Mucosa of rectum (tissue), 2 donors: ENCODE results near the gene MAGOHB.
"Not testable (repeated sequence)": the region's sequence is repeated elsewhere in the genome, so short reads cannot be mapped to it uniquely, and the experiment has no call there.

ENCODE experiments used
- H3K27ac ChIP-seq, 2 donors: one replicate each; pipeline ENCODE4 v1.7.0; 2013; ENCODE audit warnings: inconsistent platforms in 2 of 2, low read depth in 2 of 2, low read length in 2 of 2
- H3K27me3 ChIP-seq, 2 donors: one replicate each; pipeline ENCODE4 v1.7.0; 2013; ENCODE audit warnings: low read length in 2 of 2; ENCODE audit not compliant: control insufficient read depth in 2 of 2, insufficient read depth in 2 of 2
- H3K36me3 ChIP-seq, 2 donors: one replicate each; pipeline ENCODE4 v1.7.0; 2013; ENCODE audit warnings: low read length in 2 of 2; ENCODE audit not compliant: control insufficient read depth in 2 of 2, insufficient read depth in 2 of 2
- H3K4me1 ChIP-seq, 2 donors: one replicate each; pipeline ENCODE4 v1.7.0; 2013; ENCODE audit warnings: low read length in 2 of 2, mild to moderate bottlenecking in 1 of 2; ENCODE audit not compliant: control insufficient read depth in 2 of 2, insufficient read depth in 2 of 2
- H3K4me3 ChIP-seq, 2 donors: one replicate each; pipeline ENCODE4 v1.7.0; 2013; ENCODE audit warnings: low read length in 2 of 2
- H3K9ac ChIP-seq, 2 donors: one replicate each; pipeline ENCODE4 v1.7.0; 2013; ENCODE audit warnings: low read length in 2 of 2, low read depth in 1 of 2, mild to moderate bottlenecking in 1 of 2
- H3K9me3 ChIP-seq, 2 donors: one replicate each; pipeline ENCODE4 v1.7.0; 2013; ENCODE audit warnings: low read length in 2 of 2; ENCODE audit not compliant: control insufficient read depth in 2 of 2
- donor health status: healthy.
- donor health status: Normal muscosa, but diverticular disease.

The MAGOHB gene

GRCh38 chr12:10615532-10615931 is 2.1 kb upstream of the MAGOHB start:
- peaks cover 8 to 15% of the 10 kb centered on the region in 2 donors for H3K36me3 ChIP-seq
- no peaks in the 10 kb centered on the region for H3K27me3 ChIP-seq
- no peak overlapping the region for H3K4me3 ChIP-seq
- H3K27ac ChIP-seq = no peak overlapping the region
- no peaks in the 10 kb centered on the region for H3K9me3 ChIP-seq
- H3K9ac ChIP-seq = no peak overlapping the region
- peaks cover 10 to 12% of the 10 kb centered on the region in 2 donors for H3K4me1 ChIP-seq

DNA sequence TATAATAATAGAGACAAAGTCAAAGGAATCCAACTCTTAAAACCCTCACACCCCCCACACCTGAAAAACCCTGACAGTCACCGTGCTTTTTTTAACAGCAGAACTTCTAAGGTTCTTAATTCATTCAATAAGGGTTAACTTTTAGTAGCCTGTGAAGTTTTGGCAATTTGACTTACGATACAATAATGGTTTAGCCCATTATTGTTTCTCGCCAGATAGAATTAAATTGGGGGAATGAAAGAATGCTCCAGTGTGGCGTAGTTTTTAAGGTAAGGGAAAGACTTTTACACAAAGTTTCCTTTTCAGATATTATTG is 604 bp upstream of the MAGOHB start:
- peaks cover under 1 to 9% of the 10 kb centered on the region in 2 donors for H3K36me3 ChIP-seq
- no peaks in the 10 kb centered on the region for H3K27me3 ChIP-seq
- peaks cover 10 to 12% of the 10 kb centered on the region in 2 donors for H3K4me1 ChIP-seq
- H3K4me3 ChIP-seq = peak overlapping the region; percentile 83 to 86
- H3K27ac ChIP-seq = peak overlapping the region; percentile 78 to 82
- H3K9me3 ChIP-seq = no peaks in the 10 kb centered on the region
- H3K9ac ChIP-seq = peak overlapping the region; percentile 87 to 95

DNA sequence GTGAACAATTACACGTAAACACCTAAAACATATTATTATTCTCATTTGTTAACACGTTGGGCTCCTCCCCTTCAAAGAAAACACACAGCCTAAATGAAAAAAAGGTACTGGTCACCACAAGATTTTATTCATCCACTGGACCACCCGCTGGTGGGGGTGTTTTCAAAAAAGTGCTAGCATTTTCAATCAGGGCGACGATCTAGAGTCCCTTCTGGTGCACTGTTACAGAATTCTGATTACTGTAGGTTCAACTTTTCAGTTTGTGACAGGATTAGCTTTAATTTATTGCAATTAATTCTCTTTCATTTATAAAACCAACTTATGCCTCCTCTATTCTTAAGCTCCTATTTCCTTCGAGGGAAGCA is 443 bp downstream of the MAGOHB start:
- Histone ChIP-seq H3K27me3 (no peaks in the 10 kb centered on the region), H3K9ac (peak overlapping the region; percentile 87 to 95), H3K36me3 (peaks cover 6 to 8% of the 10 kb centered on the region in 2 donors), H3K4me1 (peaks cover 10 to 12% of the 10 kb centered on the region in 2 donors), H3K27ac (peak overlapping the region; percentile 78 to 82), H3K4me3 (peak overlapping the region; percentile 83 to 86), H3K9me3 (no peaks in the 10 kb centered on the region)

DNA sequence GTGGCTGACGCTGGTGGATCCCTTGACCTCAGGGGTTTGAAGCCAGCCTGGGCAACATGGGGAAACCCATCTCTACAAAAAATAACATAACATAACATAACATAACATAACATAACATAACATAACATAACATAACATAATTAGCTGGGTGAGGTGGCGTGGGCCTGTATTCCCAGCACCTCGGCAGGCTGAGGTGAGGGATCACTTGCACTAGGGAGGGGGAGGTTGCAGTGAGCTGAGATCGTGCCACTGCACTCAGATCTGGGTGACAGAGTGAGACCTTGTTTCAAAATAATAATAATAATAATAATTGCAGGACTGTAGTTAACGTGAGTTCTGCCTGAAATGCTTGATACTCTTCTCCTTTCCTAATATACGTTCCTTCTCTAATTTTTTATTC is 1.3 kb downstream of the MAGOHB start:
- H3K36me3 ChIP-seq = peaks cover 11 to 14% of the 10 kb centered on the region in 2 donors
- H3K4me3 ChIP-seq = peak overlapping the region; percentile 83 to 86
- peak overlapping the region in 1 of 2 donors; percentile 95 for H3K9ac ChIP-seq
- H3K9me3 ChIP-seq = no peaks in the 10 kb centered on the region
- H3K27ac ChIP-seq = no peak overlapping the region
- H3K27me3 ChIP-seq = no peaks in the 10 kb centered on the region
- peaks cover 10 to 12% of the 10 kb centered on the region in 2 donors for H3K4me1 ChIP-seq

DNA sequence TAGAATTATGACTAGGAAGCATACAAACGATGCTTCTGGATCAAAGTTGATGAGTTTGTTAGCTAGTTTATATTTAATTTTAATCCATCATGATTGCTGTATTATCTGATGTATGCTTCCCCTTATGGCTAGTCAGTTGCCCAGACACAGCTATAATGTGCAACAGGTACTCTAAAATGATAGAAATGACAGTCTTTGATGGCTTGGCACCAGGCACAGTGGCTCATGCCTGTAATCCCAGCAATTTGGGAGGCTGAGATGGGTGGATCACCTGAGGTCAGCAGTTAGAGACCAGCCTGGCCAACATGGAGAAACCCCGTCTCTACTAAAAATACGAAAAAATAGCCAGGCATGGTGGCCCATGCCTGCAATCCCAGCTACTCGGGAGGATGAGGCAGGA is 2.2 kb downstream of the MAGOHB start:
- Histone ChIP-seq H3K4me1 (peaks cover 10 to 12% of the 10 kb centered on the region in 2 donors), H3K36me3 (peaks cover 16 to 18% of the 10 kb centered on the region in 2 donors)
- not testable (repeated sequence) for H3K9me3 ChIP-seq, H3K27ac ChIP-seq, H3K9ac ChIP-seq, H3K27me3 ChIP-seq, H3K4me3 ChIP-seq

DNA sequence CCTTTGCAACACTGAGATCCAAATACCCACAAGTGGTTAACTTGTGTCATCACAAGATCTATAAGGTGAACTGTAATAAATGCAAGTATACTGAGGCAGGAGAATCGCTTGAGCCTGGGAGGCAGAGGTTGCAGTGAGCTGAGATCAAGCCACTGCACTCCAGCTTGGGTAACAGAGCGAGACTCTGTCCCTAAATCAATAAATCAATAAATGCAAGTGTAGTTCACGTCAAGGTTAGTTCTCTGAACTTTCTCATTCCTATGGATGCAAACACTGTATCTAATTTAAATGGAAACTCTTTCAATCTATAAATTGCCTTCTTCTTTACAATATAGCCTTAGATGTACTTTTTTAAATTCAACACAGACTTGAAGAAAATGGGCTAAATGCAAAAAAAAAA is 3.2 kb downstream of the MAGOHB start:
- H3K4me3 ChIP-seq = no peak overlapping the region
- H3K36me3 ChIP-seq = peaks cover 18 to 21% of the 10 kb centered on the region in 2 donors
- H3K4me1 ChIP-seq = peaks cover 10 to 12% of the 10 kb centered on the region in 2 donors
- H3K27ac ChIP-seq = no peak overlapping the region
- no peak overlapping the region for H3K9ac ChIP-seq
- H3K27me3 ChIP-seq = no peaks in the 10 kb centered on the region
- no peaks in the 10 kb centered on the region for H3K9me3 ChIP-seq

GRCh38 chr12:10607885-10608458 is 5.4 kb downstream of the MAGOHB start:
- Histone ChIP-seq H3K27me3 (no peaks in the 10 kb centered on the region), H3K9me3 (no peaks in the 10 kb centered on the region), H3K27ac (no peak overlapping the region), H3K9ac (no peak overlapping the region), H3K36me3 (peaks cover 21% of the 10 kb centered on the region in 2 donors), H3K4me3 (no peak overlapping the region), H3K4me1 (peaks cover 10 to 12% of the 10 kb centered on the region in 2 donors)

GRCh38 chr12:10601860-10602259 is 11.5 kb downstream of the MAGOHB start:
- Histone ChIP-seq H3K9ac (no peak overlapping the region), H3K4me3 (no peak overlapping the region), H3K9me3 (no peaks in the 10 kb centered on the region), H3K27me3 (no peaks in the 10 kb centered on the region), H3K27ac (no peak overlapping the region), H3K4me1 (no peaks in the 10 kb centered on the region), H3K36me3 (peaks cover 5 to 7% of the 10 kb centered on the region in 2 donors)

GRCh38 chr12:10600988-10601387 is 12.4 kb downstream of the MAGOHB start:
- Histone ChIP-seq H3K4me1 (no peaks in the 10 kb centered on the region), H3K9me3 (no peaks in the 10 kb centered on the region), H3K27me3 (no peaks in the 10 kb centered on the region), H3K36me3 (peaks cover 3 to 5% of the 10 kb centered on the region in 2 donors), H3K27ac (no peak overlapping the region), H3K9ac (no peak overlapping the region), H3K4me3 (no peak overlapping the region)

DNA sequence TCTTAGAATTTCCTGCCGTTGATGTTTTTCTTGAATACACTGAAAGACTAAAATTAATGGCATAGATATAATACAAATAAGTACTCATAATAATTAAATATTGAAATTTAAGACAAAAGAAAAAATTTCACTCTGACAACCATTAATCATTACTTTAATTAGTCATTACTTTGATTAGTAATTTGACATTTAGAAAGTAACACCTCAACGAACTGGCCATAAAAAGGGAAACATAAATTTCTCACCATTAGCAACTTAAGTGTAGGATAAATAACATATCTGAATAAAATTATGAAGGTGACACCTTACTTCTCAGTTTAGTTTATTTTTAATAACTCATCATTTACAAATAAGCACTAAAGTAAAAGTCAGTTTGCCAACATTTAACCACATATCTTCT is 17.5 kb downstream of the MAGOHB start:
- H3K9me3 ChIP-seq = no peaks in the 10 kb centered on the region
- no peak overlapping the region for H3K9ac ChIP-seq
- H3K27me3 ChIP-seq = no peaks in the 10 kb centered on the region
- H3K36me3 ChIP-seq = peaks cover 3 to 4% of the 10 kb centered on the region in 2 donors
- H3K27ac ChIP-seq = no peak overlapping the region
- no peaks in the 10 kb centered on the region for H3K4me1 ChIP-seq
- no peak overlapping the region for H3K4me3 ChIP-seq

DNA sequence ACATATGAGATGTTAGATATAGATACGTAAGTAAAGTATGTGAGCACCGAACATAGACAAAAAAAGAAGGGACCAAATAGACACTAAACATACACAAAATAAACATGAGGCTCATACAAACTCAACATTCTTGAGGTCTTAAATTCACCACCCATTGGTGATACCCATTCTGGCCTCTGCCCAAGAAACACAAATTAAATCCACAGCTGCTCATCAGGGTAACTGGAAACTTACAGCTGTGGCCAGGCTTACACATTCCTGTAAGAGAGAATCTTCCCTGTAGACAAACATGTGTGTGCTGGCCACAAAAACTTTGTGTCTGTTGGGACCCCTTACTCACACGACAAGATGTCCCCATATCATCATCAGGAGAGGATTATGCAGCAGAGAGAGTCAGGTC is 22.4 kb downstream of the MAGOHB start:
- H3K36me3 ChIP-seq = peaks cover 3 to 4% of the 10 kb centered on the region in 2 donors
- no peaks in the 10 kb centered on the region for H3K27me3 ChIP-seq
- no peak overlapping the region for H3K9ac ChIP-seq
- H3K9me3 ChIP-seq = no peaks in the 10 kb centered on the region
- H3K4me3 ChIP-seq = no peak overlapping the region
- H3K27ac ChIP-seq = no peak overlapping the region
- no peaks in the 10 kb centered on the region for H3K4me1 ChIP-seq
